Neural cell (in vitro differentiated cells): Measurements from ENCODE around the gene TAF11L14.
"Not testable (repeated sequence)": the region's sequence is repeated elsewhere in the genome, so short reads cannot be mapped to it uniquely, and the experiment has no call there.

Source experiments
- EP300 ChIP-seq: fragments of 450-650 bp; conservative IDR thresholded peaks from 2 replicates; pipeline ENCODE4 v1.6.1; 2014; ENCODE audit warnings: antibody characterized with exemption, mild to moderate bottlenecking, moderate library complexity; ENCODE audit not compliant: poor library complexity, severe bottlenecking
- EZH2 ChIP-seq: fragments of 200-600, 300-800 bp; shearing (Covaris generic), sonication (generic); IDR thresholded peaks from 2 replicates; pipeline ENCODE4 v1.6.1; 2014; ENCODE audit warnings: antibody characterized with exemption, low read length, borderline replicate concordance, mild to moderate bottlenecking; ENCODE audit not compliant: insufficient read depth, poor library complexity, severe bottlenecking
- MXI1 ChIP-seq: fragments of 450-650 bp; conservative IDR thresholded peaks from 2 replicates; pipeline ENCODE4 v1.6.1; 2014; ENCODE audit warnings: antibody characterized with exemption, mild to moderate bottlenecking; ENCODE audit not compliant: poor library complexity, severe bottlenecking
- POLR2AphosphoS5 ChIP-seq: IDR thresholded peaks from 2 replicates; pipeline ENCODE4 v1.6.1; 2012
- RAD21 ChIP-seq: fragments of 450-650 bp; conservative IDR thresholded peaks from 2 replicates; pipeline ENCODE4 v1.6.1; 2014; ENCODE audit warnings: antibody characterized with exemption, mild to moderate bottlenecking, moderate library complexity
- SMC3 ChIP-seq: fragments of 450-650 bp; conservative IDR thresholded peaks from 2 replicates; pipeline ENCODE4 v1.6.1; 2014; ENCODE audit warnings: antibody characterized with exemption, mild to moderate bottlenecking, moderate library complexity; ENCODE audit not compliant: poor library complexity
- TAF1 ChIP-seq: IDR thresholded peaks from 2 replicates; pipeline ENCODE4 v1.6.1; 2012; ENCODE audit warnings: low read depth
- TF ChIP-seq, protein P1 (sequence below): fragments of 450-650 bp; IDR thresholded peaks from 2 replicates; pipeline ENCODE4 v1.5.1; 2014; ENCODE audit warnings: antibody characterized with exemption, mild to moderate bottlenecking, moderate library complexity; ENCODE audit not compliant: poor library complexity, severe bottlenecking
- TF ChIP-seq, protein P2 (sequence below): IDR thresholded peaks from 2 replicates; pipeline ENCODE4 v1.6.1; 2012; ENCODE audit warnings: borderline replicate concordance

DNA sequence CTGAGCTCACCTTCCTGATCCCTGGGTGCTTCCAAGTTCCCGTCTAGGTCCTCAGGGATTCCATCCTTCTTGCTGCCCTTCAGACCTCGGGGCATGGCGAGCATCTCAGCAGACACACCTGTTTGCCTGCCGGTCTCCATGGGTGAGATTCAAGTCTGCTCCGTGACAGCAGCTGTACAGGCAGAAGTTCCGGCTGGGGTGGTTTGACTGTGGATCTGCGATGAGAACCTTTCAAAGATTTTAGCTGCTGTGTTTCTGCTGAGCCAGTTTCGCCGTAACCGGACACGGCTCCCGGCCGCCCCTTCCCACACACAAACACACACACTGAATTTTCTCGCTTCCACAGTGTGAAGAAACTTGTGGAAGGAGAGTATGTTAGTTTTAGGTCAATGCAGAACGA is 40.0 kb upstream of the TAF11L14 start, which contains the start of gene TAF11L9:
- TF ChIP-seq, protein P1, sequence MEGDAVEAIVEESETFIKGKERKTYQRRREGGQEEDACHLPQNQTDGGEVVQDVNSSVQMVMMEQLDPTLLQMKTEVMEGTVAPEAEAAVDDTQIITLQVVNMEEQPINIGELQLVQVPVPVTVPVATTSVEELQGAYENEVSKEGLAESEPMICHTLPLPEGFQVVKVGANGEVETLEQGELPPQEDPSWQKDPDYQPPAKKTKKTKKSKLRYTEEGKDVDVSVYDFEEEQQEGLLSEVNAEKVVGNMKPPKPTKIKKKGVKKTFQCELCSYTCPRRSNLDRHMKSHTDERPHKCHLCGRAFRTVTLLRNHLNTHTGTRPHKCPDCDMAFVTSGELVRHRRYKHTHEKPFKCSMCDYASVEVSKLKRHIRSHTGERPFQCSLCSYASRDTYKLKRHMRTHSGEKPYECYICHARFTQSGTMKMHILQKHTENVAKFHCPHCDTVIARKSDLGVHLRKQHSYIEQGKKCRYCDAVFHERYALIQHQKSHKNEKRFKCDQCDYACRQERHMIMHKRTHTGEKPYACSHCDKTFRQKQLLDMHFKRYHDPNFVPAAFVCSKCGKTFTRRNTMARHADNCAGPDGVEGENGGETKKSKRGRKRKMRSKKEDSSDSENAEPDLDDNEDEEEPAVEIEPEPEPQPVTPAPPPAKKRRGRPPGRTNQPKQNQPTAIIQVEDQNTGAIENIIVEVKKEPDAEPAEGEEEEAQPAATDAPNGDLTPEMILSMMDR = not testable (repeated sequence)
- not testable (repeated sequence) for TF ChIP-seq RAD21, EZH2, EP300, MXI1, POLR2AphosphoS5, TAF1, SMC3
- TF ChIP-seq, protein P2, sequence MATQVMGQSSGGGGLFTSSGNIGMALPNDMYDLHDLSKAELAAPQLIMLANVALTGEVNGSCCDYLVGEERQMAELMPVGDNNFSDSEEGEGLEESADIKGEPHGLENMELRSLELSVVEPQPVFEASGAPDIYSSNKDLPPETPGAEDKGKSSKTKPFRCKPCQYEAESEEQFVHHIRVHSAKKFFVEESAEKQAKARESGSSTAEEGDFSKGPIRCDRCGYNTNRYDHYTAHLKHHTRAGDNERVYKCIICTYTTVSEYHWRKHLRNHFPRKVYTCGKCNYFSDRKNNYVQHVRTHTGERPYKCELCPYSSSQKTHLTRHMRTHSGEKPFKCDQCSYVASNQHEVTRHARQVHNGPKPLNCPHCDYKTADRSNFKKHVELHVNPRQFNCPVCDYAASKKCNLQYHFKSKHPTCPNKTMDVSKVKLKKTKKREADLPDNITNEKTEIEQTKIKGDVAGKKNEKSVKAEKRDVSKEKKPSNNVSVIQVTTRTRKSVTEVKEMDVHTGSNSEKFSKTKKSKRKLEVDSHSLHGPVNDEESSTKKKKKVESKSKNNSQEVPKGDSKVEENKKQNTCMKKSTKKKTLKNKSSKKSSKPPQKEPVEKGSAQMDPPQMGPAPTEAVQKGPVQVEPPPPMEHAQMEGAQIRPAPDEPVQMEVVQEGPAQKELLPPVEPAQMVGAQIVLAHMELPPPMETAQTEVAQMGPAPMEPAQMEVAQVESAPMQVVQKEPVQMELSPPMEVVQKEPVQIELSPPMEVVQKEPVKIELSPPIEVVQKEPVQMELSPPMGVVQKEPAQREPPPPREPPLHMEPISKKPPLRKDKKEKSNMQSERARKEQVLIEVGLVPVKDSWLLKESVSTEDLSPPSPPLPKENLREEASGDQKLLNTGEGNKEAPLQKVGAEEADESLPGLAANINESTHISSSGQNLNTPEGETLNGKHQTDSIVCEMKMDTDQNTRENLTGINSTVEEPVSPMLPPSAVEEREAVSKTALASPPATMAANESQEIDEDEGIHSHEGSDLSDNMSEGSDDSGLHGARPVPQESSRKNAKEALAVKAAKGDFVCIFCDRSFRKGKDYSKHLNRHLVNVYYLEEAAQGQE = not testable (repeated sequence)
